Kidney (tissue), 14 donors: ENCODE measurements around the gene CSAD. TPM values are rescaled to one million over a fixed set of nuclear protein-coding genes. Genes with fewer than 3 reads are reported as not detected.
A peak's percentile ranks its signal among the peaks of the same experiment; 100 is the strongest.
"Not testable (repeated sequence)": the region's sequence is repeated elsewhere in the genome, so short reads cannot be mapped to it uniquely, and the experiment has no call there.

ENCODE experiments used
- DNase-seq, 5 donors: peaks; one replicate each; pipeline ENCODE4 v3.0.0-alpha.2; 2013 to 2020
- FAIRE-seq: peaks from 2 replicates; lab custom pipeline; 2012; peaks lifted over from hg19 to GRCh38; lab: Jason Lieb, UNC
- H3K27ac ChIP-seq, 2 donors: one replicate each; pipeline ENCODE4 v1.7.0; 2013; ENCODE audit warnings: low read depth in 2 of 2, low read length in 2 of 2, inconsistent platforms in 1 of 2
- H3K27me3 ChIP-seq: one replicate; pipeline ENCODE4 v1.7.1; 2013; ENCODE audit warnings: low read length, inconsistent platforms; ENCODE audit not compliant: control insufficient read depth, insufficient read depth
- H3K36me3 ChIP-seq, 3 donors: one replicate each; pipeline versions ENCODE4 v1.7.0 to v1.7.1; 2013; ENCODE audit warnings: low read length in 3 of 3, control low read depth in 1 of 3, inconsistent platforms in 1 of 3; ENCODE audit not compliant: insufficient read depth in 3 of 3, control insufficient read depth in 2 of 3
- H3K4me1 ChIP-seq, 3 donors: one replicate each; pipeline versions ENCODE4 v1.7.0 to v1.7.1; 2013; ENCODE audit warnings: low read length in 3 of 3, inconsistent platforms in 1 of 3, low read depth in 1 of 3; ENCODE audit not compliant: control insufficient read depth in 2 of 3, insufficient read depth in 2 of 3
- H3K4me3 ChIP-seq, 3 donors: one replicate each; pipeline versions ENCODE4 v1.7.0 to v1.8.1; 2013; ENCODE audit warnings: low read length in 3 of 3, control low read depth in 1 of 3, inconsistent platforms in 1 of 3
- H3K9ac ChIP-seq, 3 donors: one replicate each; pipeline versions ENCODE4 v1.7.0 to v1.7.1; 2013; ENCODE audit warnings: low read length in 3 of 3, control low read depth in 1 of 3, inconsistent platforms in 1 of 3
- H3K9me3 ChIP-seq, 3 donors: one replicate each; pipeline versions ENCODE4 v1.7.0 to v1.7.1; 2013; ENCODE audit warnings: low read length in 3 of 3, control low read depth in 1 of 3, inconsistent platforms in 1 of 3; ENCODE audit not compliant: control insufficient read depth in 2 of 3, insufficient read depth in 1 of 3
- CTCF ChIP-seq: IDR thresholded peaks from 3 replicates; pipeline ENCODE4 v1.5.1; 2012; ENCODE audit warnings: mild to moderate bottlenecking, moderate library complexity, borderline replicate concordance; ENCODE audit not compliant: insufficient read depth; ENCODE audit errors: extremely low read depth
- intact Hi-C: fragments of 100-400 bp; cut with DNase I; formaldehyde crosslinking; loops from one replicate; pipeline ENCODE4 v1.11.1; 2022
- polyA plus RNA-seq: library from polyadenylated mRNA; stranded (reverse); fragments of 350-450 nt; fragmentation: Illumina TruSeq; extraction: RNeasy Lipid Tissue Mini Kit (QIAGEN cat#74804); gene quantifications from one replicate; pipeline ENCODE4 v1.2.3, GENCODE V29; 2014; ENCODE audit warnings: low read depth, low replicate concordance; ENCODE audit not compliant: insufficient read depth
- total RNA-seq: library from RNA; stranded (reverse); fragmentation: NEBNext Ultra II Directional; extraction: Animal tissue kit (Norgen Biotek cat#: 25700); gene quantifications from one replicate; pipeline ENCODE4 v1.2.1, GENCODE V29; 2021
- donor health status: control.
- donor health status: control.
- donor health status: control.
- donor health status: control.
- donor health status: control.
- donor health status: DM: yes; HTN: yes; CAD: no.
- donor health status: Normal renal cell carcinoma (clear cell type).

Gene CSAD
- total and polyA plus RNA-seq, 2 donors from 2014 or later, result 24.0 to 39.1 TPM

- no peaks in the 10 kb centered on the region for H3K9me3 ChIP-seq
- no peaks in the 10 kb centered on the region for H3K4me1 ChIP-seq
- H3K9ac ChIP-seq, result no peak overlapping the region
- no peaks in the 10 kb centered on the region for H3K27me3 ChIP-seq
- H3K4me3 ChIP-seq, result peak overlapping the region in 1 of 3 donors; percentile 16
- TF ChIP-seq CTCF, result no peak
- no peaks in the 10 kb centered on the region for H3K36me3 ChIP-seq
- H3K27ac ChIP-seq, result no peak overlapping the region
- FAIRE-seq, result no peak
- intact Hi-C loops, result no loop called here
- no peak for DNase-seq
Observed at GRCh38 chr12:53113136-53113705, 67.5 kb downstream of the CSAD start.

GRCh38 chr12:53112431-53112830 is 68.3 kb downstream of the CSAD start:
- H3K27ac ChIP-seq, H3K27me3 ChIP-seq, H3K4me3 ChIP-seq, H3K4me1 ChIP-seq, H3K9ac ChIP-seq, DNase-seq, FAIRE-seq, H3K9me3 ChIP-seq, intact Hi-C loops, H3K36me3 ChIP-seq: not testable (repeated sequence)

Other genes starting within 250 kb of the CSAD start
- 386 TPM for gene KRT18, start 231.8 kb downstream of the CSAD start, total RNA-seq
- gene KRT18, start 231.8 kb downstream of the CSAD start, polyA plus RNA-seq, result 245 TPM
- gene EIF4B, start 174.5 kb downstream of the CSAD start, total RNA-seq, result 417 TPM
- 114 TPM for gene EIF4B, start 174.5 kb downstream of the CSAD start, polyA plus RNA-seq
- gene TNS2, start 130.9 kb downstream of the CSAD start, total RNA-seq, result 179 TPM
- gene TNS2, start 130.9 kb downstream of the CSAD start, polyA plus RNA-seq, result 90.1 TPM
- gene SPRYD3, start 101.5 kb downstream of the CSAD start, total RNA-seq, result 72.3 TPM
- 40.0 TPM for gene SPRYD3, start 101.5 kb downstream of the CSAD start, polyA plus RNA-seq
- 203 TPM for gene IGFBP6, start 83.3 kb downstream of the CSAD start, total RNA-seq
- 57.3 TPM for gene IGFBP6, start 83.3 kb downstream of the CSAD start, polyA plus RNA-seq
- gene SOAT2, start 77.4 kb downstream of the CSAD start, total RNA-seq, result 0.19 TPM
- gene SOAT2, start 77.4 kb downstream of the CSAD start, polyA plus RNA-seq, result 0.26 TPM
- gene ZNF740, start 203 bp downstream of the CSAD start, total RNA-seq, result 58.3 TPM
- 11.1 TPM for gene ZNF740, start 203 bp downstream of the CSAD start, polyA plus RNA-seq
- gene ITGB7, start 26.3 kb upstream of the CSAD start, total RNA-seq, result 14.5 TPM
- gene ITGB7, start 26.3 kb upstream of the CSAD start, polyA plus RNA-seq, result 11.0 TPM
- gene RARG, start 51.3 kb upstream of the CSAD start, total RNA-seq, result 34.1 TPM
- 13.2 TPM for gene RARG, start 51.3 kb upstream of the CSAD start, polyA plus RNA-seq
- 1.5 TPM for gene ESPL1, start 87.4 kb upstream of the CSAD start, total RNA-seq
- 2.9 TPM for gene ESPL1, start 87.4 kb upstream of the CSAD start, polyA plus RNA-seq
- gene PFDN5, start 114.6 kb upstream of the CSAD start, total RNA-seq, result 439 TPM
- 1,405 TPM for gene PFDN5, start 114.6 kb upstream of the CSAD start, polyA plus RNA-seq
- gene MYG1, start 118.8 kb upstream of the CSAD start, total RNA-seq, result 49.0 TPM
- gene MYG1, start 118.8 kb upstream of the CSAD start, polyA plus RNA-seq, result 105 TPM
- 46.2 TPM for gene AAAS, start 140.7 kb upstream of the CSAD start, total RNA-seq
- 43.4 TPM for gene AAAS, start 140.7 kb upstream of the CSAD start, polyA plus RNA-seq
- not detected for gene SP7, start 155.4 kb upstream of the CSAD start, total RNA-seq
- gene SP7, start 155.4 kb upstream of the CSAD start, polyA plus RNA-seq, result not detected
- gene SP1, start 199.3 kb upstream of the CSAD start, total RNA-seq, result 126 TPM
- gene SP1, start 199.3 kb upstream of the CSAD start, polyA plus RNA-seq, result 15.1 TPM
- gene AMHR2, start 242.9 kb upstream of the CSAD start, total RNA-seq, result not detected
- gene AMHR2, start 242.9 kb upstream of the CSAD start, polyA plus RNA-seq, result not detected